DND-41 (cell line): ENCODE results near the gene CCR7.

ENCODE experiments used
- ATAC-seq: fragments of 200-7000 bp; cut with Tn5 transposase; 3 replicates; pipeline ENCODE4 v1.9.1; 2021; ENCODE audit warnings: low read depth; ENCODE audit not compliant: insufficient read depth
- DNase-seq: peaks from one replicate; pipeline ENCODE4 v3.0.0-alpha.2; 2020
- H2AFZ ChIP-seq: 2 replicates; pipeline ENCODE4 v1.6.0; 2012; ENCODE audit warnings: low read depth, low read length
- H3K27ac ChIP-seq: 2 replicates; pipeline ENCODE4 v1.5.1; 2012; ENCODE audit warnings: low read length, inconsistent platforms
- H3K27me3 ChIP-seq: fragments of 200-600 bp; sonication (generic); 2 replicates; pipeline ENCODE4 v1.6.0; 2012; ENCODE audit warnings: low read length, mild to moderate bottlenecking, inconsistent platforms; ENCODE audit not compliant: insufficient read depth, poor library complexity
- H3K36me3 ChIP-seq: 2 replicates; pipeline ENCODE4 v1.5.1; 2012; ENCODE audit warnings: low read length, inconsistent platforms; ENCODE audit not compliant: insufficient read depth
- H3K4me1 ChIP-seq: 2 replicates; pipeline ENCODE4 v1.5.1; 2012; ENCODE audit warnings: mild to moderate bottlenecking, low read length; ENCODE audit not compliant: insufficient read depth
- H3K4me2 ChIP-seq: 2 replicates; pipeline ENCODE4 v1.6.0; 2012; ENCODE audit warnings: mild to moderate bottlenecking, moderate library complexity, low read length, inconsistent platforms; ENCODE audit not compliant: insufficient read depth
- H3K4me3 ChIP-seq, 2 experiments: fragments of 200-600 bp in 1 of 2; shearing (Covaris generic) in 1 of 2; 2 replicates each; pipeline ENCODE4 v1.5.1; 2012 to 2016; ENCODE audit warnings: inconsistent platforms in 2 of 2, low read length in 2 of 2, mild to moderate bottlenecking in 2 of 2, low read depth in 1 of 2, moderate library complexity in 1 of 2
- H3K79me2 ChIP-seq: 2 replicates; pipeline ENCODE4 v1.6.0; 2012; ENCODE audit warnings: low read length, inconsistent platforms; ENCODE audit not compliant: insufficient read depth
- H3K9ac ChIP-seq: 2 replicates; pipeline ENCODE4 v1.6.0; 2012; ENCODE audit warnings: low read depth, mild to moderate bottlenecking, inconsistent platforms, low read length, moderate library complexity
- H3K9me3 ChIP-seq: 2 replicates; pipeline ENCODE4 v1.5.1; 2012; ENCODE audit warnings: low read length, moderate library complexity, mild to moderate bottlenecking, inconsistent platforms; ENCODE audit not compliant: insufficient read depth, severe bottlenecking
- H4K20me1 ChIP-seq: 2 replicates; pipeline ENCODE4 v1.6.0; 2012; ENCODE audit warnings: low read length; ENCODE audit not compliant: insufficient read depth
- EZH2 ChIP-seq: IDR thresholded peaks from 3 replicates; pipeline ENCODE4 v1.6.1; 2012; ENCODE audit warnings: borderline replicate concordance, low read depth, mild to moderate bottlenecking, moderate library complexity, low read length, inconsistent platforms; ENCODE audit not compliant: severe bottlenecking
- TF ChIP-seq, protein P1 (sequence below): IDR thresholded peaks from 2 replicates; pipeline ENCODE4 v1.5.1; 2012; ENCODE audit warnings: borderline replicate concordance, low read length, moderate library complexity, mild to moderate bottlenecking; ENCODE audit not compliant: poor library complexity, severe bottlenecking; ENCODE audit errors: extremely low read depth

CCR7 gene

DNA sequence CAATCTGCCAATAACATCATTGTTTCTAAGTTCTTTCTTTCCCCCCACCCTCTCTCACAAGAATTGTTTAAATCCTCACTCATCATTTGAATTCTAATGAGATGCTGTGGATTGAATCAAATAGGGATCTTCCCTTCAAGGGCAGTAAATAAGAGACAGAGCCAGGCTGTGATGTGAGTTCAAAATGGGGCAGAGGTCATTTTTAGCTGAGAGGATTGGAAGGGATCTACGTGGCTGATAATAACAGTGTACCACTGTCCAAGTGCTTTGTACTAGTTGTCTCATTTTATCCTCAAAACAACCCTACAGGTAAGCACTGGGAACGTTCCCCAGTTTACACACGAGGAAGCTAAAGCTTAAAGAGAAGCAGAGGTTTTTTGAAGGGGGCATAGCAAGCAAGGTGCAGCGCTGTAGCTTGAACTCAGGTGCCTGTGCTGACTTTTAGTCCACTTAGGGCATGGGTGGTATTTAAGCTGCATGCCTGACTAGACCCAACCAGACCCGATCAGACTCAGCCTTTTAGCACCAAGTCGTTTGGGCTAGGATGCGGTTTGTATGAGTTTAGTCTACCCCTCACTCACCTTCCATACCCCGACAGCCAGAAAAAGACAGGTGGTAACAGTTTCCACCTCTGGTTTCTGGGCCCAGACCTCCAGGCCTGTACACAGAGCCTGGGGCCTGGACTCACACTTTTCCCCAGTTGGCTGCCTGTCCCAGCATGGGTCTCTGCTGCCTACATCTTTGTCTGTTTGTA is 39.2 kb upstream of the CCR7 start:
- H3K4me1 ChIP-seq: no peaks in the 10 kb centered on the region
- TF ChIP-seq, protein P1, sequence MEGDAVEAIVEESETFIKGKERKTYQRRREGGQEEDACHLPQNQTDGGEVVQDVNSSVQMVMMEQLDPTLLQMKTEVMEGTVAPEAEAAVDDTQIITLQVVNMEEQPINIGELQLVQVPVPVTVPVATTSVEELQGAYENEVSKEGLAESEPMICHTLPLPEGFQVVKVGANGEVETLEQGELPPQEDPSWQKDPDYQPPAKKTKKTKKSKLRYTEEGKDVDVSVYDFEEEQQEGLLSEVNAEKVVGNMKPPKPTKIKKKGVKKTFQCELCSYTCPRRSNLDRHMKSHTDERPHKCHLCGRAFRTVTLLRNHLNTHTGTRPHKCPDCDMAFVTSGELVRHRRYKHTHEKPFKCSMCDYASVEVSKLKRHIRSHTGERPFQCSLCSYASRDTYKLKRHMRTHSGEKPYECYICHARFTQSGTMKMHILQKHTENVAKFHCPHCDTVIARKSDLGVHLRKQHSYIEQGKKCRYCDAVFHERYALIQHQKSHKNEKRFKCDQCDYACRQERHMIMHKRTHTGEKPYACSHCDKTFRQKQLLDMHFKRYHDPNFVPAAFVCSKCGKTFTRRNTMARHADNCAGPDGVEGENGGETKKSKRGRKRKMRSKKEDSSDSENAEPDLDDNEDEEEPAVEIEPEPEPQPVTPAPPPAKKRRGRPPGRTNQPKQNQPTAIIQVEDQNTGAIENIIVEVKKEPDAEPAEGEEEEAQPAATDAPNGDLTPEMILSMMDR: no peak
- TF ChIP-seq EZH2: no peak
- no peaks in the 10 kb centered on the region for H4K20me1 ChIP-seq
- no peak overlapping the region for H2AFZ ChIP-seq
- no peaks in the 10 kb centered on the region for H3K27me3 ChIP-seq
- H3K79me2 ChIP-seq: no peaks in the 10 kb centered on the region
- H3K36me3 ChIP-seq: no peaks in the 10 kb centered on the region
- H3K4me3 ChIP-seq: no peak overlapping the region
- no peaks in the 10 kb centered on the region for H3K9me3 ChIP-seq
- no peak overlapping the region for H3K9ac ChIP-seq
- ATAC-seq (no peak), DNase-seq (no peak)
- H3K27ac ChIP-seq: no peak overlapping the region
- H3K4me2 ChIP-seq: no peak overlapping the region

DNA sequence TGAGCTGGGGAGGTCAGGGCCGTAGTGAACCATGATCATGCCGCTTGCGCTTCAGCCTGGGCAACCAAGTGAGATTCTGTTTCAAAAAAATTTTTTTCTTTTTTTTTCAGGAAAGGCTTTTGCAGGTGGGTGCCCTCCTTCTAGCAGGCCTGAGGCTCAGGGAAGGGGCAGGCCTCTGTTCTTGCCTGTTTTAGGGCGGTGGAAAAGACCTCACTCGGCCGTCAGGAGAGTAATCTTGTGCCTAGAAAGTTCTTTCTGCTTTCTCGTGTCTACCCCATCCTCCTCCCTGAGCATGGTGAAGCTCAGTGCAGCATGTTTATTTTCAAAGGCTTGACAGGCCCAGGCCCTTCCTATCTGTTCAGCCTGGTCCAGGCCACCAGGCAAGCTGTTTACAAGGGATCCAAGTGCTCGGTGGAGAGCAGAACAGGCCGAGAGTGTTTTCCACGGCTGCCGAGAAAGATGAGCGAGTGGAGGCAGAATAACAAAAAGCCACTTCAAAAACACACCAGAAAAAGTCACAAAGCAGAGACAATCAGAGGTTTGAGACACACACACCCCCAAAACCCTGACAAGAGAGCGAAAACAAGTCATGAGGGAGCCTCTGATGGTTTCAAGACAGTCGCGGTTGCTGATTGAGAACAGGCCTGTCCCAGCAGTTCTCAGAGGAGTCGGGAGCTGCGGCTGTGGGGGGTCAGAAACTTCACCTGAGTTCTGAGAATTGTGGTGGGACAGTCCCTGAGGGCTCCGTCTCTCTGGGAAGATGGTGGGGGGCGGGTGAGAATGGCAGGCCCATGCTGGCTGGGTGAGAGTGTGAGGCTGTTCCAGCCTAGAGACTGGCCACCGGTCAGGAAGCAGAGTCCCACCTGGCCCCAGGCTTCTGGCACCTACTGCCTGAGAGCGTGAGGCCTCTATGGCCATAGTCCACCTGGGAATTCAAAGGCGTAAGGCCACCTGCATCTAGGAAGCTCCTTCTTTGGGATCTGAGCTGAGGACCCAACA is 37.5 kb upstream of the CCR7 start:
- Histone ChIP-seq H3K4me2 (no peak overlapping the region), H2AFZ (peak overlapping the region; percentile 8; the same call in 1 of the 2 replicates), H3K79me2 (no peaks in the 10 kb centered on the region), H3K36me3 (no peaks in the 10 kb centered on the region), H3K4me3 (no peak overlapping the region), H3K27me3 (no peaks in the 10 kb centered on the region), H4K20me1 (no peaks in the 10 kb centered on the region), H3K4me1 (no peaks in the 10 kb centered on the region), H3K9ac (no peak overlapping the region), H3K9me3 (no peaks in the 10 kb centered on the region), H3K27ac (no peak overlapping the region)
- no peak for DNase-seq
- TF ChIP-seq EZH2: no peak
- TF ChIP-seq, protein P1: no peak
- ATAC-seq: no peak

DNA sequence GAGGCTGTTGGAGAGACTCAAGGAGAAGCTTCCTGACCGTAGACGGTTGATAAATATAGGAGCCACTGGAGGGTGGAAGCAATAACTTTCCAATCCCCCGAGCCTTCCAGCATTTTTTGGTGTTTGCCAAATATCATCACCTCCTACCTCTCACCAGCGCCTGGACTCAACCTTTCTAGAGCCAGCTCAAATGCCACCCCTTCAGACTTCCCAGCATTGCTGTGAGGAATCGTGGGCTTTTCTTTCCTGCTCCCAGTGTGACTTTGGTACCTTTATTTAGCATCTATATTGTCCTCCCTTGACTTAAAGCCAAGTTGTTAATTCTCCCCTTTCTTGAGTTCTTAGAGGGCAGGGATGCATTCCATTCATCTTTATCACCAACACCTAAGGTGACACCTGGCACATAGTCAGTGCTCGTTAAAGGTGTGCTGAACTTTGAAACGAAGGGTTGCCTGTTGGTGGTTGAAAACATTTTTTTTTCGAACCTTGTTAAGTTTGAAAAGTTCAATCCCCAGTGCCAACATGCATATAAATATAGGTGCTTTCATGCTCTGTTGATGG is 35.3 kb upstream of the CCR7 start:
- no peak overlapping the region for H2AFZ ChIP-seq
- H3K27ac ChIP-seq: no peak overlapping the region
- H3K9ac ChIP-seq: no peak overlapping the region
- no peak for DNase-seq
- ATAC-seq: no peak
- H3K79me2 ChIP-seq: no peaks in the 10 kb centered on the region
- TF ChIP-seq EZH2: no peak
- TF ChIP-seq, protein P1: no peak
- no peaks in the 10 kb centered on the region for H4K20me1 ChIP-seq
- H3K4me2 ChIP-seq: no peak overlapping the region
- H3K4me3 ChIP-seq: no peak overlapping the region
- H3K36me3 ChIP-seq: no peaks in the 10 kb centered on the region
- no peaks in the 10 kb centered on the region for H3K27me3 ChIP-seq
- no peaks in the 10 kb centered on the region for H3K4me1 ChIP-seq
- H3K9me3 ChIP-seq: no peaks in the 10 kb centered on the region
